Body of pancreas (tissue), 4 donors: ENCODE data around the gene VCAN. TPM values are rescaled to one million over a fixed set of nuclear protein-coding genes. Genes with fewer than 3 reads are reported as not detected.

Source experiments
- ATAC-seq: fragments of 150-250 bp; one replicate; pipeline ENCODE4 v1.9.1; 2016
- DNase-seq, 4 donors: peaks; one replicate each; pipeline ENCODE4 v3.0.0-alpha.2; 2019
- H3K27ac ChIP-seq, 4 donors: fragments of 200-600 bp; sonication (generic); 1 replicate in 3 of 4; 2 replicates in 1 of 4; pipeline versions ENCODE4 v1.5.1 to v1.6.1; 2016 to 2019; ENCODE audit warnings: mild to moderate bottlenecking in 1 of 4, mixed read lengths in 1 of 4, moderate library complexity in 1 of 4
- H3K27me3 ChIP-seq, 2 donors: fragments of 200-600 bp; sonication (generic); one replicate each; pipeline ENCODE4 v1.6.0; 2016; ENCODE audit warnings: mild to moderate bottlenecking in 1 of 2
- H3K36me3 ChIP-seq, 2 donors: fragments of 200-600 bp; sonication (generic); replicated peaks in 1 of 2; 2 replicates each; pipeline ENCODE4 v1.5.1; 2016; ENCODE audit warnings: low read depth in 2 of 2; ENCODE audit not compliant: insufficient read depth in 1 of 2
- H3K4me1 ChIP-seq: fragments of 200-600 bp; sonication (generic); one replicate; pipeline ENCODE4 v1.6.0; 2016
- H3K4me3 ChIP-seq, 2 donors: fragments of 200-600 bp; sonication (generic); 1 replicate in 1 of 2; 2 replicates in 1 of 2; pipeline ENCODE4 v1.5.1; 2016 to 2019
- H3K9me3 ChIP-seq, 3 donors: fragments of 200-600 bp; sonication (generic); 1 replicate in 2 of 3; 2 replicates in 1 of 3; pipeline ENCODE4 v1.5.1; 2016
- POLR2A ChIP-seq, 3 donors: fragments of 450-650 bp; IDR thresholded peaks; one replicate each; pipeline ENCODE4 v1.6.1; 2016; ENCODE audit warnings: antibody characterized with exemption in 3 of 3, mild to moderate bottlenecking in 2 of 3
- WGBS, 2 donors: methylation state at CpG; one replicate each; pipeline ENCODE4 v1.1.5; 2017; 5-methylcytosine and 5-hydroxymethylcytosine counted together
- intact Hi-C: fragments of 100-400 bp; cut with DNase I; formaldehyde crosslinking; loops from one replicate; pipeline ENCODE4 v1.15.1; 2023
- total RNA-seq, 2 donors: library from RNA; depleted of rRNA; stranded (reverse); fragments of >200 nt; gene quantifications; one replicate each; pipeline ENCODE4 v1.1.0, GENCODE V29; 2016
- TF ChIP-seq, protein P1 (sequence below), 7 experiments: fragments of 450-650 bp in 4 of 7; fragments of 200-600 bp in 3 of 7; sonication (generic) in 3 of 7; IDR thresholded peaks; one replicate each; pipeline ENCODE4 v1.5.1; 2016 to 2019; ENCODE audit warnings: antibody characterized with exemption in 7 of 7

The VCAN gene
- total RNA-seq, 2 donors from 2014 or later: 19.4 to 33.7 TPM

DNA sequence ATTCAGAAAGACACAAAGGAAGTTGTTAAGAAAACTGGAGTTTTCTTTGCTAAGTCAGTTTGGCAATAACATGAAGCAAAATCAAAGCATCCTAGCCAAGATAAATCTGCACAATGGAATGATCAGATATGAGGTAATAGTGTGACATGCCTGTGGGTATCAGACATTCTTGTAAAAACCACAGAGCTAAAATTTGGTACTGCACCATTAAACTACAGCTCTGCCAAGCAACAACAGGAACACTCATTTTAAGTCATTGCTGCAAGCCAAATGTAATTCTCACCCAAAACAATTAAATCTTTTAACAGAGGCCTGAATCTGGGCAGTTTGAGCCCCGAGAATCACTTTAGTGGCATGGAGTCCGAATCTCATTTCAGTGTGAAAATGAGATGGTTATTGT lies 96.6 kb downstream of the VCAN start:
- WGBS, 2 donors: 50 to 63% methylated on average over 2 of the region's 2 CpGs
- no peaks in the 10 kb centered on the region for H3K9me3 ChIP-seq
- TF ChIP-seq, protein P1, sequence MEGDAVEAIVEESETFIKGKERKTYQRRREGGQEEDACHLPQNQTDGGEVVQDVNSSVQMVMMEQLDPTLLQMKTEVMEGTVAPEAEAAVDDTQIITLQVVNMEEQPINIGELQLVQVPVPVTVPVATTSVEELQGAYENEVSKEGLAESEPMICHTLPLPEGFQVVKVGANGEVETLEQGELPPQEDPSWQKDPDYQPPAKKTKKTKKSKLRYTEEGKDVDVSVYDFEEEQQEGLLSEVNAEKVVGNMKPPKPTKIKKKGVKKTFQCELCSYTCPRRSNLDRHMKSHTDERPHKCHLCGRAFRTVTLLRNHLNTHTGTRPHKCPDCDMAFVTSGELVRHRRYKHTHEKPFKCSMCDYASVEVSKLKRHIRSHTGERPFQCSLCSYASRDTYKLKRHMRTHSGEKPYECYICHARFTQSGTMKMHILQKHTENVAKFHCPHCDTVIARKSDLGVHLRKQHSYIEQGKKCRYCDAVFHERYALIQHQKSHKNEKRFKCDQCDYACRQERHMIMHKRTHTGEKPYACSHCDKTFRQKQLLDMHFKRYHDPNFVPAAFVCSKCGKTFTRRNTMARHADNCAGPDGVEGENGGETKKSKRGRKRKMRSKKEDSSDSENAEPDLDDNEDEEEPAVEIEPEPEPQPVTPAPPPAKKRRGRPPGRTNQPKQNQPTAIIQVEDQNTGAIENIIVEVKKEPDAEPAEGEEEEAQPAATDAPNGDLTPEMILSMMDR (IDR thresholded peaks at IDR 0.05): no peak
- no peak for TF ChIP-seq POLR2A (IDR thresholded peaks at IDR 0.05)
- intact Hi-C loops: loop anchor here (5.0 to 10.0 kb wide), 2 partner anchors 923 to 1221 kb away; no protein-coding TSS in a partner anchor
- H3K27ac ChIP-seq: no peak overlapping the region
- H3K4me1 ChIP-seq: peaks cover 9% of the 10 kb centered on the region
- ATAC-seq: peak; percentile 48
- H3K27me3 ChIP-seq: no peaks in the 10 kb centered on the region
- no peak for DNase-seq
- H3K4me3 ChIP-seq: no peak overlapping the region
- no peaks in the 10 kb centered on the region for H3K36me3 ChIP-seq

- DNase-seq (no peak), ATAC-seq (no peak)
- Histone ChIP-seq H3K9me3 (no peaks in the 10 kb centered on the region), H3K27me3 (peaks cover 0 to 1% of the 10 kb centered on the region in 2 donors), H3K27ac (no peak overlapping the region), H3K4me3 (no peak overlapping the region), H3K36me3 (no peaks in the 10 kb centered on the region), H3K4me1 (no peaks in the 10 kb centered on the region)
- WGBS, 2 donors: 87 to 97% methylated on average over 2 of the region's 2 CpGs
- TF ChIP-seq, protein P1 (IDR thresholded peaks at IDR 0.05): no peak
- intact Hi-C loops: no loop called here
Observed at GRCh38 chr5:83570916-83571315, 99.4 kb downstream of the VCAN start.

DNA sequence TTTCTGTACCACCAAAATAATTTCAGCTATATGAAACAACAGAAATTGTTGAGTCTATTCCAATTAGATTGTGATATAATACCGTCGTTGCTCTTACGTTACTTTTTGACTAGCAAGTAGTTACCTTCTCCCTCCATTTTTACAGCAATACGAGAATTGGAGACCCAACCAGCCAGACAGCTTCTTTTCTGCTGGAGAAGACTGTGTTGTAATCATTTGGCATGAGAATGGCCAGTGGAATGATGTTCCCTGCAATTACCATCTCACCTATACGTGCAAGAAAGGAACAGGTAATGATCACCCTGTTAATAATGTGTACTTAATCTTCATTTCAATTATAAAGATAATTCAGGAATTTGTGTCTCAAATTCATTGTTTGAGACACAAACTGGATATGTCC lies 100.7 kb downstream of the VCAN start:
- ATAC-seq (no peak), DNase-seq (no peak)
- H3K27me3 ChIP-seq: peaks cover 0 to 7% of the 10 kb centered on the region in 2 donors
- H3K36me3 ChIP-seq: no peaks in the 10 kb centered on the region
- intact Hi-C loops: no loop called here
- no peak overlapping the region for H3K4me3 ChIP-seq
- WGBS, 2 donors: 91 to 93% methylated on average over 5 of the region's 5 CpGs
- H3K27ac ChIP-seq: no peak overlapping the region
- H3K9me3 ChIP-seq: no peaks in the 10 kb centered on the region
- H3K4me1 ChIP-seq: no peaks in the 10 kb centered on the region
- TF ChIP-seq POLR2A (IDR thresholded peaks at IDR 0.05): no peak
- TF ChIP-seq, protein P1 (IDR thresholded peaks at IDR 0.05): no peak

DNA sequence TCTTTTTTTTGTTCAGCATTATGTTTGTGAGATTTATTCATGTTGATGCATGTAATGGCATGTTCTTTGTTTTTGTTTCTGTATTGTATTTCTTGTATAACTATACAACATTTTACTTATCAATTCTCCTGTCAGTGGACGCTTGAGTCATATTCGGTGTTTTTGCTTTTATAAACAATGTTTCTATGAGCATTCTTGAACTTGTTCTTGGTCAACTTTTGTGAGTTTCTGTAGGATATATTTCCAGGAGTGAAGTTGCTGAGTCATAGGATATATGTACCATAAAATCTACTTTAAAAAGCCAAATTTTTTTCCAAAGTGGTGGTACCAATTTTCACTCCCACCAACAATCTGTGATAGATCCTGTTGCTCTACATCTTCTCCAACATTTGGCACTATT lies 104.8 kb downstream of the VCAN start:
- Histone ChIP-seq H3K27me3 (peaks cover 0 to 7% of the 10 kb centered on the region in 2 donors), H3K9me3 (no peaks in the 10 kb centered on the region), H3K27ac (peak overlapping the region in 1 of 4 donors; percentile 68), H3K4me1 (no peaks in the 10 kb centered on the region), H3K4me3 (no peak overlapping the region), H3K36me3 (no peaks in the 10 kb centered on the region)
- intact Hi-C loops: no loop called here
- ATAC-seq: no peak
- WGBS, 2 donors: 70 to 76% methylated on average over 2 of the region's 2 CpGs
- no peak for DNase-seq
- no peak for TF ChIP-seq POLR2A (IDR thresholded peaks at IDR 0.05)
- TF ChIP-seq, protein P1 (IDR thresholded peaks at IDR 0.05): no peak

DNA sequence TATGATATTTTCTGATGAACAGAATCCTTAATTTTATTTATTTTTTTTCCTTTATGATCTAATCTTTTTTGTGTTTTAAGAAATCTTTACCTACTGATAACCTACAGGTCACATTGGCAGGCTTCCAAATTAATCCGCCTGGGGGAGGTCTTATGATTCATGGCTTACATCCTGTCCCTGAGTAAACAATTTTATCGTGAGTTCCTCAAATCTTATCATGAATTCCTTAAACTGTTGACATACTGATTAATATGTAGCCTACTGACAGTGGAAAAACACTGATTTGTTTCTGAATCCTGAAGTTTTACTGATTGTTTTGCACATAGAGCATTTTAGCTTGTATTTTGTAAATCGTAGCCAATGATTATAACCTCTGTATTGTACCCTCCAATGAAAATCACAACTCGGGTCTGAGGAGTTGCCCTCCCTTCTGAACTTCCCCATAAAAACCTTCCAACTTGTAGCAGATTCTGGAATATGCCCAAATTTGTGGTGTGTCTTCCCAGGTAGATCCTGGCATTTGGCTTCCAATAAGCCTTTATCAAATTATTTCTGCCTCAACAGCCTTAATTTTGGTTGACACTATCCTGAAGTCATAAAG lies 105.6 kb downstream of the VCAN start:
- Histone ChIP-seq H3K36me3 (no peaks in the 10 kb centered on the region), H3K9me3 (no peaks in the 10 kb centered on the region), H3K4me3 (no peak overlapping the region), H3K27ac (peak overlapping the region in 1 of 4 donors; percentile 68), H3K27me3 (peaks cover 0 to 7% of the 10 kb centered on the region in 2 donors), H3K4me1 (no peaks in the 10 kb centered on the region)
- peak; percentile 82 for ATAC-seq
- TF ChIP-seq POLR2A (IDR thresholded peaks at IDR 0.05): no peak
- TF ChIP-seq, protein P1 (IDR thresholded peaks at IDR 0.05): no peak
- 7 to 10% methylated on average over 4 of the region's 4 CpGs for WGBS, 2 donors
- intact Hi-C loops: no loop called here
- DNase-seq: peak; percentile 34 to 48 (median 42)
